Measurements from ENCODE around the gene HMGB4.

GRCh38 chr1:33860671-33861070, 3.2 kb upstream of the HMGB4 start:
- TF ChIP-seq CTCF (IDR thresholded peaks at IDR 0.05; ENCODE audit: insufficient read depth, low read length) (no peak), POLR2AphosphoS5 (IDR thresholded peaks at IDR 0.05; ENCODE audit: low read depth) (no peak)
